BJ (cell line): ENCODE data around the gene HLA-DOB. TPM values are rescaled to one million over a fixed set of nuclear protein-coding genes. Genes with fewer than 3 reads are reported as not detected.

Experiments
- CTCF ChIA-PET: fragments of 350-600 bp; formaldehyde crosslinking; extraction: SDS; loops from one replicate; lab custom pipeline; 2021; ENCODE audit warnings: antibody characterized with exemption, inconsistent platforms; lab: Yijun Ruan, JAX
- POLR2A ChIA-PET: fragments of 300-600 bp; sonication (Branson Sonifier 250); formaldehyde crosslinking; extraction: SDS; loops from one replicate; lab custom pipeline; 2021; ENCODE audit warnings: antibody characterized with exemption; lab: Charles Lee
- DNase-seq: peaks from one replicate; pipeline ENCODE4 v3.0.0-alpha.2; 2011; ENCODE audit warnings: low read depth
- H3K27me3 ChIP-seq: 2 replicates; pipeline ENCODE4 v1.6.0; 2011; ENCODE audit warnings: low read length; ENCODE audit not compliant: control insufficient read depth, insufficient read depth
- H3K36me3 ChIP-seq: 2 replicates; pipeline ENCODE4 v1.5.1; 2011; ENCODE audit warnings: low read length; ENCODE audit not compliant: control insufficient read depth, insufficient read depth
- H3K4me3 ChIP-seq: 2 replicates; pipeline ENCODE4 v1.5.1; 2011; ENCODE audit warnings: low read depth, mild to moderate bottlenecking, control low read depth, low read length
- CTCF ChIP-seq: IDR thresholded peaks from 2 replicates; pipeline ENCODE4 v1.5.1; 2011; ENCODE audit warnings: low read depth, mild to moderate bottlenecking, control low read depth, inconsistent platforms, low read length, moderate library complexity; ENCODE audit not compliant: insufficient read depth
- polyA plus RNA-seq: library from polyadenylated mRNA; depleted of rRNA; stranded (reverse); fragments of >200 nt; gene quantifications from 2 replicates; pipeline ENCODE4 v1.2.3, GENCODE V29; 2011

HLA-DOB gene
- polyA plus RNA-seq, 1 experiment: 0.16 TPM

- no peak for DNase-seq
Observed at GRCh38 chr6:32843331-32843978, 26.7 kb upstream of the HLA-DOB start.

GRCh38 chr6:32842690-32843089 lies 25.9 kb upstream of the HLA-DOB start:
- H3K27me3 ChIP-seq: no peaks in the 10 kb centered on the region
- no peak for TF ChIP-seq CTCF
- no peak for DNase-seq
- H3K36me3 ChIP-seq: peaks cover 13% of the 10 kb centered on the region
- H3K4me3 ChIP-seq: no peak overlapping the region
- POLR2A ChIA-PET: no interaction called here
- CTCF ChIA-PET: interaction anchor here (1.0 to 2.2 kb wide), 6 partner anchors 11 to 141 kb away, joined by 3 to 14 read pairs (median 3); partner anchors contain the start of gene TAP1

More at GRCh38 chr6:32843331-32843978, 26.7 kb upstream of the HLA-DOB start:
- no peaks in the 10 kb centered on the region for H3K27me3 ChIP-seq
- POLR2A ChIA-PET: no interaction called here
- CTCF ChIA-PET: interaction anchor here (0.7 to 3.3 kb wide), 5 partner anchors 12 to 140 kb away, joined by 3 to 18 read pairs (median 6); no protein-coding TSS in a partner anchor
- peaks cover 15% of the 10 kb centered on the region for H3K36me3 ChIP-seq
- H3K4me3 ChIP-seq: peak overlapping the region; percentile 61
- TF ChIP-seq CTCF: no peak

GRCh38 chr6:32842021-32842650 lies 25.3 kb upstream of the HLA-DOB start:
- TF ChIP-seq CTCF: no peak
- ChIA-PET POLR2A (no interaction called here), CTCF (interaction anchor here (0.7 to 2.2 kb wide), 7 partner anchors 11 to 411 kb away, joined by 3 to 14 read pairs (median 3); partner anchors contain the start of gene TAP1)
- peaks cover 10% of the 10 kb centered on the region for H3K36me3 ChIP-seq
- DNase-seq: no peak
- H3K4me3 ChIP-seq: no peak overlapping the region
- no peaks in the 10 kb centered on the region for H3K27me3 ChIP-seq

- Histone ChIP-seq H3K36me3 (peaks cover 7% of the 10 kb centered on the region), H3K27me3 (no peaks in the 10 kb centered on the region), H3K4me3 (no peak overlapping the region)
- DNase-seq: no peak
- ChIA-PET CTCF (interaction anchor here (2.2 to 4.5 kb wide), 3 partner anchors 15 to 29 kb away, joined by 14 to 110 read pairs (median 102); partner anchors contain the start of genes PSMB9 and TAP1), POLR2A (no interaction called here)
- no peak for TF ChIP-seq CTCF
Observed at GRCh38 chr6:32840604-32841246, 23.9 kb upstream of the HLA-DOB start.

GRCh38 chr6:32839356-32839755 lies 22.6 kb upstream of the HLA-DOB start:
- H3K36me3 ChIP-seq: peaks cover 8% of the 10 kb centered on the region
- POLR2A ChIA-PET: interaction anchor here (2.1 kb wide), 1 partner anchor 133 kb away, joined by 12 read pairs; no protein-coding TSS in a partner anchor
- no peak for DNase-seq
- no peaks in the 10 kb centered on the region for H3K27me3 ChIP-seq
- TF ChIP-seq CTCF: no peak
- H3K4me3 ChIP-seq: no peak overlapping the region
- CTCF ChIA-PET: interaction anchor here (0.9 to 4.5 kb wide), 19 partner anchors 8 to 1173 kb away, joined by 3 to 110 read pairs (median 11); partner anchors contain the start of genes HLA-DMA, PSMB9 and TAP1
